SK-N-SH treated with all-trans-retinoic acid at 6 μM for 48 hours (cell line): ENCODE measurements around the gene PRSS48.
A peak's percentile ranks its signal among the peaks of the same experiment; 100 is the strongest.

Experiments
- ATAC-seq: fragments of 200-7000 bp; cut with Tn5 transposase; 3 replicates; pipeline ENCODE4 v1.9.1; 2020; ENCODE audit warnings: mild to moderate bottlenecking, moderate library complexity
- BACH2 ChIP-seq: fragments of 250-450 bp; sonication (Bioruptor Pico); IDR thresholded peaks from 2 replicates; pipeline ENCODE4 v1.9.0; 2021; ENCODE audit warnings: mild to moderate bottlenecking, borderline replicate concordance
- ESRRG ChIP-seq: fragments of 250-450 bp; sonication (Bioruptor Pico); IDR thresholded peaks from 2 replicates; pipeline ENCODE4 v1.6.1; 2021; ENCODE audit warnings: mild to moderate bottlenecking
- GLIS3 ChIP-seq: fragments of 250-450 bp; sonication (Bioruptor Pico); IDR thresholded peaks from 2 replicates; pipeline ENCODE4 v1.5.0; 2020; ENCODE audit warnings: mild to moderate bottlenecking, moderate library complexity
- ISL1 ChIP-seq: fragments of 250-450 bp; sonication (Bioruptor Pico); IDR thresholded peaks from 2 replicates; pipeline ENCODE4 v2.1.2; 2022; ENCODE audit warnings: mild to moderate bottlenecking, moderate library complexity
- OSR1 ChIP-seq: fragments of 250-450 bp; sonication (Bioruptor Pico); IDR thresholded peaks from 2 replicates; pipeline ENCODE4 v1.8.0; 2022; ENCODE audit warnings: moderate library complexity, mild to moderate bottlenecking, inconsistent platforms
- POU6F1 ChIP-seq: fragments of 250-450 bp; sonication (Bioruptor Pico); IDR thresholded peaks from 2 replicates; pipeline ENCODE4 v1.8.0; 2021; ENCODE audit warnings: low read depth, mild to moderate bottlenecking, moderate library complexity, borderline replicate concordance
- RARB ChIP-seq: fragments of 250-450 bp; sonication (Bioruptor Pico); IDR thresholded peaks from 2 replicates; pipeline ENCODE4 v1.8.0; 2021; ENCODE audit warnings: mild to moderate bottlenecking, moderate library complexity
- SNAI2 ChIP-seq: fragments of 250-450 bp; sonication (Bioruptor Pico); IDR thresholded peaks from 2 replicates; pipeline ENCODE4 v1.5.0; 2020; ENCODE audit warnings: mild to moderate bottlenecking, moderate library complexity
- TOX ChIP-seq: fragments of 250-450 bp; sonication (Bioruptor Pico); IDR thresholded peaks from 2 replicates; pipeline ENCODE4 v1.8.0; 2021; ENCODE audit warnings: mild to moderate bottlenecking, moderate library complexity, borderline replicate concordance
- TSHZ2 ChIP-seq: fragments of 250-450 bp; sonication (Bioruptor Pico); IDR thresholded peaks from 2 replicates; pipeline ENCODE4 v1.5.0; 2020; ENCODE audit warnings: mild to moderate bottlenecking, moderate library complexity
- ZC3H10 ChIP-seq: fragments of 250-450 bp; sonication (Bioruptor Pico); IDR thresholded peaks from 2 replicates; pipeline ENCODE4 v1.5.1; 2021; ENCODE audit warnings: mild to moderate bottlenecking, moderate library complexity
- ZFP3 ChIP-seq: fragments of 250-450 bp; sonication (Bioruptor Pico); IDR thresholded peaks from 2 replicates; pipeline ENCODE4 v1.5.0; 2020; ENCODE audit warnings: mild to moderate bottlenecking, moderate library complexity
- ZNF565 ChIP-seq: fragments of 450-650 bp; formaldehyde crosslinking; conservative IDR thresholded peaks from 2 replicates; pipeline ENCODE4 v1.5.0; 2020; ENCODE audit warnings: low read depth, mild to moderate bottlenecking, moderate library complexity
- ZNF70 ChIP-seq: fragments of 450-650 bp; formaldehyde crosslinking; IDR thresholded peaks from 2 replicates; pipeline ENCODE4 v1.5.0; 2020; ENCODE audit warnings: mild to moderate bottlenecking, moderate library complexity
- TF ChIP-seq, protein P1 (sequence below): fragments of 250-450 bp; sonication (Bioruptor Pico); IDR thresholded peaks from 2 replicates; pipeline ENCODE4 v1.8.0; 2020; ENCODE audit warnings: mild to moderate bottlenecking, moderate library complexity, borderline replicate concordance
- TF ChIP-seq, protein P2 (sequence below): fragments of 250-450 bp; sonication (Bioruptor Pico); IDR thresholded peaks from 2 replicates; pipeline ENCODE4 v1.5.1; 2020; ENCODE audit warnings: low read depth, mild to moderate bottlenecking, moderate library complexity
- TF ChIP-seq, protein P3 (sequence below): fragments of 250-450 bp; sonication (Bioruptor Pico); IDR thresholded peaks from 2 replicates; pipeline ENCODE4 v1.5.1; 2021; ENCODE audit warnings: mild to moderate bottlenecking, moderate library complexity

PRSS48 gene

GRCh38 chr4:151313306-151314009 lies 36.5 kb downstream of the PRSS48 start (continued):
- TF ChIP-seq TSHZ2 (CRISPR knock-in tag) (no peak), TOX (CRISPR knock-in tag) (no peak), ISL1 (no peak), OSR1 (CRISPR knock-in tag) (no peak), POU6F1 (no peak)

DNA sequence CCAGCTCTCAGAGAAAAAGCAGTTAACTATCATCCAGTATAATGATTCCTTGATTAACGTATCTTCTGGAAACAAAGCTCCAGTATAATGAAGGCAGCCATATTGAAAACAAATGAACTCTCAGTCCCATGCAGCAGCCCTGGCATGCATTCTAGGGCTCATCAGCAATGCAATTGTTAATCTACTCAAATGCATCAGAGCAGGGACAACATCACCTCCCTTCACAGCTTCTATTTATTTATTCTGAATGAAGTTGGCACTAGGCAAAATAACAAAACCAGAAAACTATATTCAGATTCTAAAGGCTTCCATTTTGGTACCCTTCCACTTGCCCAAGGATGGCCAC lies 37.0 kb downstream of the PRSS48 start:
- ATAC-seq: no peak
- no peak for TF ChIP-seq SNAI2
- TF ChIP-seq ZFP3: no peak

DNA sequence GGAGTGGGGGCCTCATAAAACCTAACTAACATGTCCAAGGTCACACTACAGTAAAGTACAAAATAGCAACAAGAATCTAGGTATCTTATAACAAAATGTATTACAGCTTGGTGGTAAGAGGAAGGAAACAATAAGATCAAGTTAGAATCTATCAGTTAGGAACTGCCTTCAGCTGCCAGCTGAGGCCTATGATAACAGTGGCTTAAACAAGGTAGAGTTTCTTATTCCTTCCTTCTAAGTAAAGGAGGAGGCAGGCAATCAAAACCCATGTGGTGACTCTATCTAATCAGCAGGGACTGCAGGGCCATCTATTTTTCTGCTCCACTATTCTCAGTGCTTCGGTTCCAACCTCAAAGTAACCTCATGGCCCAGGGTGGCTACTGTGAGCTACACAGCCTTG lies 37.5 kb downstream of the PRSS48 start:
- peak; percentile 25; the same call in 2 of the 3 replicates for ATAC-seq
- TF ChIP-seq, protein P1, sequence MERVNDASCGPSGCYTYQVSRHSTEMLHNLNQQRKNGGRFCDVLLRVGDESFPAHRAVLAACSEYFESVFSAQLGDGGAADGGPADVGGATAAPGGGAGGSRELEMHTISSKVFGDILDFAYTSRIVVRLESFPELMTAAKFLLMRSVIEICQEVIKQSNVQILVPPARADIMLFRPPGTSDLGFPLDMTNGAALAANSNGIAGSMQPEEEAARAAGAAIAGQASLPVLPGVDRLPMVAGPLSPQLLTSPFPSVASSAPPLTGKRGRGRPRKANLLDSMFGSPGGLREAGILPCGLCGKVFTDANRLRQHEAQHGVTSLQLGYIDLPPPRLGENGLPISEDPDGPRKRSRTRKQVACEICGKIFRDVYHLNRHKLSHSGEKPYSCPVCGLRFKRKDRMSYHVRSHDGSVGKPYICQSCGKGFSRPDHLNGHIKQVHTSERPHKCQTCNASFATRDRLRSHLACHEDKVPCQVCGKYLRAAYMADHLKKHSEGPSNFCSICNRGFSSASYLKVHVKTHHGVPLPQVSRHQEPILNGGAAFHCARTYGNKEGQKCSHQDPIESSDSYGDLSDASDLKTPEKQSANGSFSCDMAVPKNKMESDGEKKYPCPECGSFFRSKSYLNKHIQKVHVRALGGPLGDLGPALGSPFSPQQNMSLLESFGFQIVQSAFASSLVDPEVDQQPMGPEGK: no peak
- TF ChIP-seq ISL1 (no peak), ZFP3 (no peak), ZC3H10 (CRISPR knock-in tag) (no peak), TOX (CRISPR knock-in tag) (no peak), TSHZ2 (CRISPR knock-in tag) (no peak), SNAI2 (no peak), ZNF565 (no peak), BACH2 (CRISPR knock-in tag) (no peak), RARB (no peak), GLIS3 (CRISPR knock-in tag) (no peak), ESRRG (CRISPR knock-in tag) (no peak), ZNF70 (CRISPR knock-in tag) (no peak), OSR1 (CRISPR knock-in tag) (no peak)
- TF ChIP-seq, protein P2, sequence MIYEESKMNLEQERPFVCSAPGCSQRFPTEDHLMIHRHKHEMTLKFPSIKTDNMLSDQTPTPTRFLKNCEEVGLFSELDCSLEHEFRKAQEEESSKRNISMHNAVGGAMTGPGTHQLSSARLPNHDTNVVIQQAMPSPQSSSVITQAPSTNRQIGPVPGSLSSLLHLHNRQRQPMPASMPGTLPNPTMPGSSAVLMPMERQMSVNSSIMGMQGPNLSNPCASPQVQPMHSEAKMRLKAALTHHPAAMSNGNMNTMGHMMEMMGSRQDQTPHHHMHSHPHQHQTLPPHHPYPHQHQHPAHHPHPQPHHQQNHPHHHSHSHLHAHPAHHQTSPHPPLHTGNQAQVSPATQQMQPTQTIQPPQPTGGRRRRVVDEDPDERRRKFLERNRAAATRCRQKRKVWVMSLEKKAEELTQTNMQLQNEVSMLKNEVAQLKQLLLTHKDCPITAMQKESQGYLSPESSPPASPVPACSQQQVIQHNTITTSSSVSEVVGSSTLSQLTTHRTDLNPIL (CRISPR knock-in tag): no peak
- TF ChIP-seq, protein P3, sequence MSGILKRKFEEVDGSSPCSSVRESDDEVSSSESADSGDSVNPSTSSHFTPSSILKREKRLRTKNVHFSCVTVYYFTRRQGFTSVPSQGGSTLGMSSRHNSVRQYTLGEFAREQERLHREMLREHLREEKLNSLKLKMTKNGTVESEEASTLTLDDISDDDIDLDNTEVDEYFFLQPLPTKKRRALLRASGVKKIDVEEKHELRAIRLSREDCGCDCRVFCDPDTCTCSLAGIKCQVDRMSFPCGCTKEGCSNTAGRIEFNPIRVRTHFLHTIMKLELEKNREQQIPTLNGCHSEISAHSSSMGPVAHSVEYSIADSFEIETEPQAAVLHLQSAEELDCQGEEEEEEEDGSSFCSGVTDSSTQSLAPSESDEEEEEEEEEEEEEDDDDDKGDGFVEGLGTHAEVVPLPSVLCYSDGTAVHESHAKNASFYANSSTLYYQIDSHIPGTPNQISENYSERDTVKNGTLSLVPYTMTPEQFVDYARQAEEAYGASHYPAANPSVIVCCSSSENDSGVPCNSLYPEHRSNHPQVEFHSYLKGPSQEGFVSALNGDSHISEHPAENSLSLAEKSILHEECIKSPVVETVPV (CRISPR knock-in tag): no peak
